OCI-LY1 (cell line): ENCODE measurements around the gene AVPR1B.

ENCODE experiments used
- CTCF ChIP-seq: fragments of 200-600 bp; sonication (generic), shearing (Covaris generic); IDR thresholded peaks from 2 replicates; pipeline ENCODE4 v1.5.1; 2017; ENCODE audit warnings: mild to moderate bottlenecking, antibody characterized with exemption, low read length, moderate library complexity, mixed read lengths
- EZH2 ChIP-seq: fragments of 200-600 bp; sonication (generic), shearing (Covaris generic); IDR thresholded peaks from 2 replicates; pipeline ENCODE4 v1.8.0; 2017; ENCODE audit warnings: borderline replicate concordance, mixed run types, mild to moderate bottlenecking, antibody characterized with exemption, low read length, moderate library complexity, mixed read lengths

- TF ChIP-seq CTCF (peak; percentile 9; the same call in 1 of the 2 replicates), EZH2 (no peak)
Observed at GRCh38 chr1:206074839-206075238, 42.3 kb downstream of the AVPR1B start.
